Activated T-helper 2 cell treated with anti-CD3 and anti-CD28 coated beads, Interferon-gamma antibody, Interleukin-2, Interleukin-4, amounts not matched to agents 10 μg/mL and 5 μg/mL and 100 μg/mL, durations not matched to agents 14 hours and 24 hours and 36 hours (primary cell): ENCODE measurements around the gene CACNA1S. TPM values are rescaled to one million over a fixed set of nuclear protein-coding genes. Genes with fewer than 3 reads are reported as not detected.

Experiments used
- DNase-seq: peaks from one replicate; pipeline ENCODE4 v3.0.0; 2021; ENCODE audit warnings: low spot score
- H3K27ac Mint-ChIP-seq: one replicate; pipeline ENCODE4 v1.8.0; 2021; ENCODE audit warnings: mixed read lengths
- H3K27me3 Mint-ChIP-seq: one replicate; pipeline ENCODE4 v1.8.0; 2021; ENCODE audit warnings: low read depth, mixed read lengths
- H3K36me3 Mint-ChIP-seq: one replicate; pipeline ENCODE4 v1.8.0; 2021; ENCODE audit warnings: low read depth, mixed read lengths
- H3K4me1 Mint-ChIP-seq: one replicate; pipeline ENCODE4 v1.8.0; 2021; ENCODE audit warnings: low read depth, mixed read lengths
- H3K4me3 Mint-ChIP-seq: one replicate; pipeline ENCODE4 v1.8.0; 2021; ENCODE audit warnings: low read depth, mild to moderate bottlenecking, moderate library complexity, mixed read lengths
- H3K9me3 Mint-ChIP-seq: one replicate; pipeline ENCODE4 v1.8.0; 2021; ENCODE audit warnings: mixed read lengths
- intact Hi-C: fragments of 100-400 bp; cut with micrococcal nuclease; formaldehyde crosslinking; loops from one replicate; pipeline ENCODE4 v1.15.1; 2023
- total RNA-seq: library from RNA; stranded (reverse); gene quantifications from 2 replicates; pipeline ENCODE4 v1.2.3, GENCODE V29; 2022

Gene CACNA1S
- not detected in 2 replicates for total RNA-seq

GRCh38 chr1:201112173-201112731 lies at the start of gene CACNA1S:
TSS of gene CACNA1S (minus strand) at chr1:201112426. CDS start at chr1:201112339, 87 bp downstream.
- Mint-ChIP-seq H3K9me3 (no peaks in the 10 kb centered on the region), H3K27me3 (peaks cover 32% of the 10 kb centered on the region), H3K4me1 (peaks cover 2% of the 10 kb centered on the region), H3K4me3 (no peak within 1 kb of the TSS), H3K36me3 (no peaks in the 10 kb centered on the region), H3K27ac (no peak within 1 kb of the TSS)
- no peak for DNase-seq
- intact Hi-C loops: loop anchor here (10.0 kb wide), 1 partner anchor 487 kb away; the partner anchor contains the start of gene KIF14

- Mint-ChIP-seq H3K4me1 (peaks cover 11% of the 10 kb centered on the region), H3K4me3 (no peak overlapping the region), H3K9me3 (no peaks in the 10 kb centered on the region), H3K27ac (no peak overlapping the region), H3K36me3 (no peaks in the 10 kb centered on the region), H3K27me3 (peaks cover 24% of the 10 kb centered on the region)
- no peak for DNase-seq
- intact Hi-C loops: no loop called here
Observed at GRCh38 chr1:201157949-201158348, 45.7 kb upstream of the CACNA1S start.

- Mint-ChIP-seq H3K4me3 (no peak overlapping the region), H3K9me3 (no peaks in the 10 kb centered on the region), H3K36me3 (no peaks in the 10 kb centered on the region), H3K4me1 (peaks cover 14% of the 10 kb centered on the region), H3K27me3 (peaks cover 24% of the 10 kb centered on the region), H3K27ac (no peak overlapping the region)
- intact Hi-C loops: no loop called here
- no peak for DNase-seq
Observed at GRCh38 chr1:201156819-201157218, 44.6 kb upstream of the CACNA1S start.

- H3K27me3 Mint-ChIP-seq: peaks cover 24% of the 10 kb centered on the region
- no peak overlapping the region for H3K27ac Mint-ChIP-seq
- H3K4me1 Mint-ChIP-seq: peaks cover 14% of the 10 kb centered on the region
- DNase-seq: no peak
- H3K36me3 Mint-ChIP-seq: peaks cover 3% of the 10 kb centered on the region
- intact Hi-C loops: no loop called here
- H3K4me3 Mint-ChIP-seq: no peak overlapping the region
- H3K9me3 Mint-ChIP-seq: no peaks in the 10 kb centered on the region
Observed at GRCh38 chr1:201156346-201156745, 44.1 kb upstream of the CACNA1S start.

- no peak for DNase-seq
- H3K9me3 Mint-ChIP-seq: no peaks in the 10 kb centered on the region
- H3K4me3 Mint-ChIP-seq: no peak overlapping the region
- no peak overlapping the region for H3K27ac Mint-ChIP-seq
- H3K27me3 Mint-ChIP-seq: peaks cover 21% of the 10 kb centered on the region
- peaks cover 10% of the 10 kb centered on the region for H3K36me3 Mint-ChIP-seq
- peaks cover 14% of the 10 kb centered on the region for H3K4me1 Mint-ChIP-seq
- intact Hi-C loops: no loop called here
Observed at GRCh38 chr1:201155354-201155753, 43.1 kb upstream of the CACNA1S start.

GRCh38 chr1:201154389-201155165 lies 42.4 kb upstream of the CACNA1S start, which contains the start of gene TMEM9:
TSS of gene TMEM9 (minus strand) at chr1:201154474. CDS start at chr1:201153923, 551 bp downstream.
- peak within 1 kb of the TSS; percentile 65 for H3K27ac Mint-ChIP-seq
- H3K9me3 Mint-ChIP-seq: no peaks in the 10 kb centered on the region
- peak; percentile 93 for DNase-seq
- peaks cover 14% of the 10 kb centered on the region for H3K4me1 Mint-ChIP-seq
- H3K27me3 Mint-ChIP-seq: peaks cover 18% of the 10 kb centered on the region
- H3K36me3 Mint-ChIP-seq: peaks cover 10% of the 10 kb centered on the region
- intact Hi-C loops: loop anchor here (1.0 kb wide), 1 partner anchor 17 kb away; no protein-coding TSS in a partner anchor
- peak within 1 kb of the TSS; percentile 78 for H3K4me3 Mint-ChIP-seq

- peaks cover 18% of the 10 kb centered on the region for H3K27me3 Mint-ChIP-seq
- intact Hi-C loops: loop anchor here (1.0 kb wide), 1 partner anchor 18 kb away; no protein-coding TSS in a partner anchor
- no peaks in the 10 kb centered on the region for H3K9me3 Mint-ChIP-seq
- H3K27ac Mint-ChIP-seq: peak overlapping the region; percentile 65
- H3K4me3 Mint-ChIP-seq: peak overlapping the region; percentile 78
- DNase-seq: no peak
- peaks cover 14% of the 10 kb centered on the region for H3K4me1 Mint-ChIP-seq
- peaks cover 10% of the 10 kb centered on the region for H3K36me3 Mint-ChIP-seq
Observed at GRCh38 chr1:201153474-201154388, 41.5 kb upstream of the CACNA1S start.

GRCh38 chr1:201149400-201149799 lies 37.2 kb upstream of the CACNA1S start:
- Mint-ChIP-seq H3K27ac (no peak overlapping the region), H3K9me3 (no peaks in the 10 kb centered on the region), H3K36me3 (peaks cover 31% of the 10 kb centered on the region), H3K4me1 (peaks cover 9% of the 10 kb centered on the region), H3K4me3 (no peak overlapping the region), H3K27me3 (peaks cover under 1% of the 10 kb centered on the region)
- no peak for DNase-seq
- intact Hi-C loops: loop anchor here (1.0 kb wide), 1 partner anchor 74 kb away; no protein-coding TSS in a partner anchor

- no peaks in the 10 kb centered on the region for H3K27me3 Mint-ChIP-seq
- no peak overlapping the region for H3K27ac Mint-ChIP-seq
- H3K4me3 Mint-ChIP-seq: no peak overlapping the region
- intact Hi-C loops: no loop called here
- H3K36me3 Mint-ChIP-seq: peaks cover 37% of the 10 kb centered on the region
- H3K9me3 Mint-ChIP-seq: no peaks in the 10 kb centered on the region
- no peak for DNase-seq
- H3K4me1 Mint-ChIP-seq: peaks cover under 1% of the 10 kb centered on the region
Observed at GRCh38 chr1:201147396-201148015, 35.3 kb upstream of the CACNA1S start.

- no peak overlapping the region for H3K27ac Mint-ChIP-seq
- DNase-seq: no peak
- H3K9me3 Mint-ChIP-seq: no peaks in the 10 kb centered on the region
- H3K27me3 Mint-ChIP-seq: no peaks in the 10 kb centered on the region
- peaks cover 37% of the 10 kb centered on the region for H3K36me3 Mint-ChIP-seq
- H3K4me3 Mint-ChIP-seq: no peak overlapping the region
- no peaks in the 10 kb centered on the region for H3K4me1 Mint-ChIP-seq
- intact Hi-C loops: no loop called here
Observed at GRCh38 chr1:201146626-201147390, 34.6 kb upstream of the CACNA1S start.

- intact Hi-C loops: no loop called here
Observed at GRCh38 chr1:201145816-201146215, 33.6 kb upstream of the CACNA1S start.

More at GRCh38 chr1:201145816-201146215, 33.6 kb upstream of the CACNA1S start:
- Mint-ChIP-seq H3K9me3 (no peaks in the 10 kb centered on the region), H3K27me3 (no peaks in the 10 kb centered on the region), H3K36me3 (peaks cover 29% of the 10 kb centered on the region), H3K4me1 (no peaks in the 10 kb centered on the region), H3K27ac (no peak overlapping the region), H3K4me3 (no peak overlapping the region)
- no peak for DNase-seq
